ENCODE measurements around the gene KCTD13. TPM values are rescaled to one million over a fixed set of nuclear protein-coding genes. Genes with fewer than 3 reads are reported as not detected.

Gene KCTD13
- total RNA-seq (10 to 100 TPM in 3 of 4 donors, 1 to 10 TPM in 1; 9.8 to 20.5 (median 14.1) TPM), polyA plus RNA-seq (10 to 100 TPM in 2 of 3 donors, 1 to 10 TPM in 1; 5.4 to 26.1 (median 18.7) TPM)

- intact Hi-C loops (cut with DNase I), result loop anchor here (2.0 to 5.0 kb wide), 3 partner anchors 25 to 71 kb away; partner anchors contain the start of genes ASPHD1, HIRIP3 and INO80E
- no peaks in the 10 kb centered on the region for H3K27me3 ChIP-seq
Observed at GRCh38 chr16:29925781-29926710, at the start of gene KCTD13. Gene KCTD13 (minus strand): TSS chr16:29926226. CDS start chr16:29926033, 193 bp downstream.

GRCh38 chr16:29975134-29975538 lies 49.1 kb upstream of the KCTD13 start:
- H3K27me3 ChIP-seq, result no peaks in the 10 kb centered on the region
- no peak for TF ChIP-seq CTCF (IDR thresholded peaks at IDR 0.05)
- TF ChIP-seq POLR2AphosphoS5 (IDR thresholded peaks at IDR 0.05), result no peak
- no peak for TF ChIP-seq EP300 (IDR thresholded peaks at IDR 0.05)
- no peak for DNase-seq
- peaks cover 18 to 41% (median 26%) of the 10 kb centered on the region in 4 donors for H3K36me3 ChIP-seq
- peak overlapping the region; percentile 21 to 93 (median 92) for H3K27ac ChIP-seq
- peak overlapping the region; percentile 81 to 86 (median 84) for H3K4me3 ChIP-seq
- peaks cover 0 to 35% (median 32%) of the 10 kb centered on the region in 4 donors for H3K4me1 ChIP-seq
- 67% methylated on average over 5 of the region's 5 CpGs for WGBS, 2 donors
- no peaks in the 10 kb centered on the region for H3K9me3 ChIP-seq
- intact Hi-C loops (cut with DNase I), result no loop called here

More at GRCh38 chr16:29925781-29926710, at the start of gene KCTD13:
- peaks cover 0 to 21% (median 8%) of the 10 kb centered on the region in 4 donors for H3K36me3 ChIP-seq
- WGBS, 2 donors, result 0 to 1% methylated on average over 89 of the region's 89 CpGs
- peak; percentile 91 for DNase-seq
- TF ChIP-seq POLR2A (IDR thresholded peaks at IDR 0.05) (peak; percentile 81 to 94), CTCF (IDR thresholded peaks at IDR 0.05) (no peak), POLR2AphosphoS5 (IDR thresholded peaks at IDR 0.05) (peak; percentile 91 to 98 (median 94))
- H3K4me1 ChIP-seq, result peaks cover 0 to 27% (median 22%) of the 10 kb centered on the region in 4 donors
- peak within 1 kb of the TSS; percentile 66 to 99 (median 92) for H3K4me3 ChIP-seq
- no peaks in the 10 kb centered on the region for H3K9me3 ChIP-seq
- H3K27ac ChIP-seq, result peak within 1 kb of the TSS; percentile 85 to 91 (median 86)

- TF ChIP-seq POLR2AphosphoS5 (IDR thresholded peaks at IDR 0.05), result peak; percentile 13 to 50 (median 31)
- no peak for TF ChIP-seq CTCF (IDR thresholded peaks at IDR 0.05)
- Histone ChIP-seq H3K27me3 (no peaks in the 10 kb centered on the region), H3K9me3 (no peaks in the 10 kb centered on the region), H3K36me3 (peaks cover 16 to 41% (median 20%) of the 10 kb centered on the region in 4 donors), H3K27ac (peak overlapping the region; percentile 91 to 93 (median 92)), H3K4me1 (peaks cover 0 to 34% (median 31%) of the 10 kb centered on the region in 4 donors), H3K4me3 (peak overlapping the region; percentile 81 to 86 (median 84))
- 2 to 3% methylated on average over 31 of the region's 31 CpGs for WGBS, 2 donors
- no peak for DNase-seq
- intact Hi-C loops (cut with DNase I), result loop anchor here (5.0 kb wide), 1 partner anchor 157 kb away; the partner anchor contains the start of gene PAGR1
Observed at GRCh38 chr16:29974291-29975133, 48.5 kb upstream of the KCTD13 start.

GRCh38 chr16:29973384-29974246 lies 47.6 kb upstream of the KCTD13 start, which contains the start of gene TAOK2:
Gene TAOK2 (plus strand): TSS chr16:29973868. CDS start chr16:29977773, 3,905 bp downstream.
- no peaks in the 10 kb centered on the region for H3K27me3 ChIP-seq
- H3K9me3 ChIP-seq, result no peaks in the 10 kb centered on the region
- TF ChIP-seq POLR2AphosphoS5 (IDR thresholded peaks at IDR 0.05) (peak; percentile 90 to 96 (median 94)), CTCF (IDR thresholded peaks at IDR 0.05) (no peak), POLR2A (IDR thresholded peaks at IDR 0.05) (peak; percentile 87)
- H3K4me1 ChIP-seq, result peaks cover 0 to 34% (median 31%) of the 10 kb centered on the region in 4 donors
- DNase-seq, result peak; percentile 100
- H3K27ac ChIP-seq, result peak within 1 kb of the TSS; percentile 91 to 93 (median 92)
- H3K36me3 ChIP-seq, result peaks cover 12 to 41% (median 14%) of the 10 kb centered on the region in 4 donors
- 4 to 6% methylated on average over 75 of the region's 75 CpGs for whole genome bisulfite sequencing, 2 donors
- peak within 1 kb of the TSS; percentile 81 to 86 (median 84) for H3K4me3 ChIP-seq
- intact Hi-C loops (cut with DNase I), result loop anchor here (1.0 to 5.0 kb wide), 2 partner anchors 22 to 156 kb away; partner anchors contain the start of genes HIRIP3 and PAGR1
